MM.1S (cell line): ENCODE data around the gene MIB2.
"Not testable (repeated sequence)": the region's sequence is repeated elsewhere in the genome, so short reads cannot be mapped to it uniquely, and the experiment has no call there.

Experiments used
- DNase-seq: peaks from one replicate; pipeline ENCODE4 v3.0.0-alpha.2; 2015
- H2AFZ ChIP-seq: fragments of 300-600 bp; sonication (generic); 2 replicates; pipeline ENCODE4 v1.6.0; 2016; ENCODE audit warnings: antibody characterized with exemption, low read length
- H3F3A ChIP-seq: fragments of 300-600 bp; sonication (generic); 2 replicates; pipeline ENCODE4 v1.6.1; 2016; ENCODE audit warnings: mild to moderate bottlenecking, antibody characterized with exemption, low read length, moderate library complexity, mixed read lengths; ENCODE audit not compliant: insufficient read depth
- H3K27ac ChIP-seq: fragments of 300-600 bp; sonication (generic); 2 replicates; pipeline ENCODE4 v1.5.1; 2016; ENCODE audit warnings: mild to moderate bottlenecking, low read length
- H3K27me3 ChIP-seq: fragments of 300-600 bp; sonication (generic); replicated peaks from 2 replicates; pipeline ENCODE4 v1.6.0; 2016; ENCODE audit warnings: low read length; ENCODE audit not compliant: insufficient read depth
- H3K36me3 ChIP-seq: fragments of 300-600 bp; sonication (generic); replicated peaks from 2 replicates; pipeline ENCODE4 v1.6.1; 2016; ENCODE audit warnings: mild to moderate bottlenecking, low read length, mixed read lengths; ENCODE audit not compliant: insufficient read depth
- H3K4me1 ChIP-seq: fragments of 300-600 bp; sonication (generic); 2 replicates; pipeline ENCODE4 v1.6.1; 2016; ENCODE audit warnings: low read length, mixed read lengths
- H3K4me2 ChIP-seq: fragments of 300-600 bp; sonication (generic); 2 replicates; pipeline ENCODE4 v1.6.0; 2016; ENCODE audit warnings: low read depth, low read length
- H3K4me3 ChIP-seq: fragments of 300-600 bp; sonication (generic); 2 replicates; pipeline ENCODE4 v1.5.1; 2016; ENCODE audit warnings: low read length, mixed read lengths
- H3K79me2 ChIP-seq: fragments of 300-600 bp; sonication (generic); 2 replicates; pipeline ENCODE4 v1.6.1; 2016; ENCODE audit warnings: mixed run types, low read length, mixed read lengths
- H3K9ac ChIP-seq: fragments of 300-600 bp; sonication (generic); 2 replicates; pipeline ENCODE4 v1.6.1; 2016; ENCODE audit warnings: low read length, mixed read lengths
- H3K9me2 ChIP-seq: fragments of 300-600 bp; sonication (generic); replicated peaks from 2 replicates; pipeline ENCODE4 v1.6.1; 2016; ENCODE audit warnings: mild to moderate bottlenecking, low read length, mixed read lengths; ENCODE audit not compliant: insufficient read depth
- H3K9me3 ChIP-seq: fragments of 300-600 bp; sonication (generic); replicated peaks from 2 replicates; pipeline ENCODE4 v1.6.1; 2016; ENCODE audit warnings: mild to moderate bottlenecking, low read length, mixed read lengths; ENCODE audit not compliant: insufficient read depth
- H4K20me1 ChIP-seq: fragments of 300-600 bp; sonication (generic); 2 replicates; pipeline ENCODE4 v1.6.1; 2016; ENCODE audit warnings: mild to moderate bottlenecking, low read length, moderate library complexity, mixed read lengths; ENCODE audit not compliant: insufficient read depth
- CTCF ChIP-seq: fragments of 300-600 bp; sonication (generic); IDR thresholded peaks from 2 replicates; pipeline ENCODE4 v1.5.1; 2016; ENCODE audit warnings: antibody characterized with exemption, low read length, mixed read lengths
- EZH2 ChIP-seq: fragments of 300-600 bp; sonication (generic); optimal IDR thresholded peaks from 2 replicates; pipeline ENCODE3; 2017; ENCODE audit warnings: low read depth, mild to moderate bottlenecking, antibody characterized with exemption, low read length, mixed read lengths
- EZH2phosphoT487 ChIP-seq: fragments of 300-600 bp; sonication (generic); IDR thresholded peaks from 2 replicates; pipeline ENCODE4 v1.6.1; 2018; ENCODE audit warnings: antibody characterized with exemption, low read length

The MIB2 gene

DNA sequence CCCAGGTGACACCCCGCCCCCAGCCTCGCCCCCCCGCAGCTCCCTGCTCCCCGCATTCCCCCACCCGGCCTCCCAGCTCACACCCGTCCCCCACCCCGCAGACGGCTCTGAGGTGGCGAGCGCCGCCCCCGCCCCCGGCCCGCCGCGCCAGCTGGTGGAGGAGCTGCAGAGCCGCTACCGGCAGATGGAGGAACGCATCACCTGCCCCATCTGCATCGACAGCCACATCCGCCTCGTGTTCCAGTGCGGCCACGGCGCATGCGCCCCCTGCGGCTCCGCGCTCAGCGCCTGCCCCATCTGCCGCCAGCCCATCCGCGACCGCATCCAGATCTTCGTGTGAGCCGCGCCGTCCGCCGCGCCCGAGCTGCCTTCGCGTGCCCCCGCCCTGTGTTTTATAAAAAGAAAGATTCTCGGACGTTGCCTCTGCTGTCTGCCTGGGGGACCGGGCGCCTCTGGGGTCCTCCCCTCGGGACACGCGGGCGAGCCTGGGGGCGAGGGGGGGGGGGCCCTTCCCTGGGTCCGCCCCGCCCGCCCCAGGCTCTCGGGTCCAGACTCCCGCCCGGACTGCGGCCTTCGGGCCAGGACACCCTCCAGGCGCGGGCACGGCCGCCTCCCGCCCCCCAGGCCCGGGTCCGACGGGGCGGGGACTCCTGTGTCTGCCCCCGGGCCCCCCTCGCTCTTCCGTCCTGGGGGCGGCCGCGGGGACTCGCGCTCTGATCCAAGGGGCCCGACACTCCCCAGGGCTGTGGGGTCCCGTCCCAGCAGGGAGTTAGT lies 15.1 kb downstream of the MIB2 start:
- H4K20me1 ChIP-seq, result no peaks in the 10 kb centered on the region
- H3K4me2 ChIP-seq, result peak overlapping the region; percentile 81
- H3F3A ChIP-seq, result no peaks in the 10 kb centered on the region
- peak overlapping the region; percentile 77 for H2AFZ ChIP-seq
- no peak overlapping the region for H3K27ac ChIP-seq
- H3K9ac ChIP-seq, result peak overlapping the region; percentile 42; the same call in 1 of the 2 replicates
- H3K27me3 ChIP-seq, result peaks cover 13% of the 10 kb centered on the region
- H3K9me2 ChIP-seq, result no peaks in the 10 kb centered on the region
- H3K4me3 ChIP-seq, result peak overlapping the region; percentile 44
- H3K4me1 ChIP-seq, result peaks cover 4% of the 10 kb centered on the region; the same call in 1 of the 2 replicates
- no peaks in the 10 kb centered on the region for H3K36me3 ChIP-seq
- peak; percentile 93 for DNase-seq
- no peaks in the 10 kb centered on the region for H3K9me3 ChIP-seq
- H3K79me2 ChIP-seq, result no peaks in the 10 kb centered on the region
- TF ChIP-seq EZH2phosphoT487, result no peak
- TF ChIP-seq CTCF, result no peak
- no peak for TF ChIP-seq EZH2

GRCh38 chr1:1630965-1631781 lies 15.9 kb downstream of the MIB2 start:
- Histone ChIP-seq H3K9ac (peak overlapping the region; percentile 42; the same call in 1 of the 2 replicates), H3K27ac (no peak overlapping the region), H3K4me1 (peaks cover 4% of the 10 kb centered on the region; the same call in 1 of the 2 replicates), H3K36me3 (no peaks in the 10 kb centered on the region), H3K9me2 (no peaks in the 10 kb centered on the region), H3K9me3 (no peaks in the 10 kb centered on the region), H3K27me3 (peaks cover 13% of the 10 kb centered on the region), H4K20me1 (no peaks in the 10 kb centered on the region), H3K4me2 (peak overlapping the region; percentile 81), H3K79me2 (no peaks in the 10 kb centered on the region), H3K4me3 (peak overlapping the region; percentile 44; the same call in 1 of the 2 replicates), H3F3A (no peaks in the 10 kb centered on the region), H2AFZ (0 out of 2 replicates have a peak overlapping the region, but pooled peaks have one; percentile 77)
- TF ChIP-seq CTCF (no peak), EZH2phosphoT487 (no peak), EZH2 (no peak)
- no peak for DNase-seq

- TF ChIP-seq EZH2, result no peak
- TF ChIP-seq EZH2phosphoT487, result no peak
- no peak for TF ChIP-seq CTCF
- no peak within 1 kb of the TSS for H3K27ac ChIP-seq
- H3K36me3 ChIP-seq, result no peaks in the 10 kb centered on the region
- H3K9me3 ChIP-seq, result no peaks in the 10 kb centered on the region
- no peak within 1 kb of the TSS for H3K4me3 ChIP-seq
- no peaks in the 10 kb centered on the region for H4K20me1 ChIP-seq
- H3K9me2 ChIP-seq, result no peaks in the 10 kb centered on the region
- no peak within 1 kb of the TSS for H3K4me2 ChIP-seq
- no peaks in the 10 kb centered on the region for H3F3A ChIP-seq
- H3K27me3 ChIP-seq, result peaks cover 13% of the 10 kb centered on the region
- no peak for DNase-seq
- no peak within 1 kb of the TSS for H2AFZ ChIP-seq
- H3K9ac ChIP-seq, result no peak within 1 kb of the TSS
- H3K79me2 ChIP-seq, result no peaks in the 10 kb centered on the region
- peaks cover 4% of the 10 kb centered on the region; the same call in 1 of the 2 replicates for H3K4me1 ChIP-seq
These were observed 16.6 kb downstream of the MIB2 start, which contains the start of gene MMP23B for GRCh38 chr1:1631782-1632420. Gene MMP23B, plus strand, starts transcription at chr1:1632173. Its CDS starts 46 bp downstream, at chr1:1632219.

- DNase-seq, H3K9me2 ChIP-seq, H3F3A ChIP-seq, H3K4me2 ChIP-seq, H3K4me3 ChIP-seq, H3K4me1 ChIP-seq, H3K27ac ChIP-seq, H3K36me3 ChIP-seq, H3K9ac ChIP-seq, H3K9me3 ChIP-seq, H4K20me1 ChIP-seq, H2AFZ ChIP-seq, H3K79me2 ChIP-seq: not testable (repeated sequence)
- peaks cover 13% of the 10 kb centered on the region for H3K27me3 ChIP-seq
These were observed 18.1 kb downstream of the MIB2 start for GRCh38 chr1:1633409-1633808.

- not testable (repeated sequence) for H3K9me3 ChIP-seq, DNase-seq
These were observed 19.3 kb downstream of the MIB2 start for GRCh38 chr1:1634613-1635012.

More at GRCh38 chr1:1634613-1635012, 19.3 kb downstream of the MIB2 start:
- H3K36me3 ChIP-seq, H4K20me1 ChIP-seq, H3K27ac ChIP-seq, H3K4me2 ChIP-seq, H3K9me2 ChIP-seq, H3K79me2 ChIP-seq, H3K4me1 ChIP-seq, H2AFZ ChIP-seq, H3F3A ChIP-seq, H3K4me3 ChIP-seq, H3K9ac ChIP-seq: not testable (repeated sequence)
- peaks cover 13% of the 10 kb centered on the region for H3K27me3 ChIP-seq
